PC-9 (cell line): ENCODE results near the gene INAVA.

ENCODE experiments used
- CTCF ChIP-seq: fragments of 200-600 bp; sonication (generic); conservative IDR thresholded peaks from 2 replicates; pipeline ENCODE4 v1.6.1; 2017; ENCODE audit warnings: mixed run types, antibody characterized with exemption, mild to moderate bottlenecking, moderate library complexity
- EZH2 ChIP-seq: fragments of 200-600 bp; sonication (generic); IDR thresholded peaks from 2 replicates; pipeline ENCODE4 v1.8.0; 2017; ENCODE audit warnings: antibody characterized with exemption, low read depth

GRCh38 chr1:200877839-200878551, 16.7 kb upstream of the INAVA start:
- TF ChIP-seq CTCF (no peak), EZH2 (no peak)
